Stimulated activated CD4-positive, alpha-beta T cell treated with anti-CD3 and anti-CD28 coated beads, TNF-alpha, amount 100 ng/mL, for 4 hours (primary cell): ENCODE data around the gene ABCG5.

Experiments
- DNase-seq, 3 experiments: peaks; one replicate each; pipeline ENCODE4 v3.0.0-alpha.2; 2020; ENCODE audit warnings: low read depth in 3 of 3

ABCG5 gene

DNA sequence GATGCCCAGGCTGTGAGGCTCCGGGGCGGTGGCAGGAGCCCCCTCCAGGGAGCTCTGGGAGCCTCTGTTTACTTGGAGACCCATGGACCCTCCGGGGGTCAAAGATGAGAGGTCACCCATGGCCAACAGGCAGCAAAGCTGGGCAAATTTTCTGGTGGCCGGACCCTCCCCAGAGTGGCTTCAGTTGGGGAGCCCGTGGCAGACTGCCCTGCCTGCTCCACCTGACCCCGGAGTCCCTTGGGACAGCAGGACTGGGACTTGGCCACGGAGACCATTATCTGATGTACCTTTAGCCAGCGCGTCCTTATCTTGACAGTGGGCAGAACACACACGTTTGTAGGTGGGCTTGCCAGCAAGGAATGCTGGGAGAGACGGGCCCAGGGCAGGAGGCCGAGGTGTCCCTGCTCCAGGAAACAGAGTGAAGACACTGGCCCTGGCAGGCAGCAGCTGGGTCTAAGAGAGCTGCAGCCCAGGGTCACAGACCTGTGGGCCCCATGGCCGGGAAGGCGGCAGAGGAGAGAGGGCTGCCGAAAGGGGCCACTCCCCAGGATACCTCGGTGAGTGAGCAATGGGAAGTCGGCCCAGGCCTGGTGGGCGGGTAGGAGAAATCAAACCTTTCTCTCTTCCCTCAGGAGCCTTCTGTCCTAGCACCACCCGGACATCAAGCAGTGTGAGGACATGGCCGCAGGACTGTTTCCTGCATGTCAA lies at the start of gene ABCG5, which contains the start of gene ABCG8:
TSS of gene ABCG5 (minus strand) at position 280 of the 708 bp plus-strand sequence. CDS start at position 120, 160 bp downstream.
TSS of gene ABCG8 (plus strand) at position 412 of the 708 bp plus-strand sequence. CDS start at position 495, 83 bp downstream.
- DNase-seq, result no peak

DNA sequence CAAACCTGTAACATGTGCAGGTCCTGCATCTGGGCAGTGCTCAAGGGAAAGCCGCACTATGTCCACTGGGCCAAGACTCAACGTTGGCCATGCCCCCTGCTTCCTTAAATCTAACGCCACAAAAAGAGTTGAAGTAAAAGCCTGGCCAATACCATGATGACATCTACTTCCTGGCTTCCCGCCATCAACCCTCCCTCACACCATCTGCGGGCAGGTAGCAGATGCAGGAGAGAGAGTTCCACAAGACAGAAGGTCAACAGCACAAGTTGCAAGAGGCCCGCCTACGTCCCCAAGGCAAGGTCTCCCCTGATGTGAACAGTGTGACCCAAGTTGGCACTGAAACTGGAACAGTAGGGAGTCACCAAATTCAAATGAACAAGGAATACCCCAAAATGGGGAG lies 48.5 kb upstream of the ABCG5 start:
- no peak for DNase-seq

DNA sequence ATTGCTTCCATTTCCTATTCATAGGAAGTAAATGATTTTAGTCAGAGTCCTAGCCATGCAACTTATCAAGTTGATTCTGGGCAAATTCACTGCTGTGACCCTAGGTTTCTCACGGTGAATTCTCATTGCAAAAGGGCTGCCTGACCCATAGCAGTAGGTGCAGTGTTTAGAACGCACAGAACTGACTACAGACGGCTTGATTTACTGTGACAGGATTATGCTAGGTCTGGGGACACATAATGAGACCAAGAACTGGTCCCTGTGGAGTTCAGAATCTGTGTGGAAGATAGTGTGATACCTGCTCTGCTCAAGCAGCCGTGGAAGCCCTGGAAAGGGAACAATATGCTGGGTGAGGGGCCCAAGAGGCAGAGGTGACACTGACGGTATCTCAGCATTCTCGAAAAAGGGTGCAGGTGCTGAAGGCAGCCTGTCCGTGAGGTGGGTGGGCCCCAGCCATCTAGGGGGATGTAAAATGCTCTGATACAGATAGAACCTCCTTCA lies 46.5 kb upstream of the ABCG5 start:
- no peak for DNase-seq

DNA sequence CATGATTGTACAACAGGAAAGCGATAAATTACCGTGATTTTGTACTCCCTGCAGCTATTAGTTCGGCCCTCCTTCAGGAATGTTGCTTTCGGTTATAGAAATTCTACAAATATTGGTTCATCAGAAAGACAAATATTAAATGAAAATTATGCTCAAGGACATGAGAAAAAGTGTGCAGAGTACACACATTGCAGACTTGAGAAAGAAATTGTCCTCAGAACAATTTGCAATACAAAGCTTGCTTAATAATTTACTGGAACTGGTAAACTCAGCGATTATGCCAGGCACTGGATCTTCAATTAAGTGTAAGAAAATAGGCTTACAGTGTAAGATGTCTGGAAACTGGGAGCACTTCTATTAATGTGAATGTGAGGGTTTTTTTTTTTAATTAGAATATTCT lies 46.0 kb upstream of the ABCG5 start:
- DNase-seq, result no peak

DNA sequence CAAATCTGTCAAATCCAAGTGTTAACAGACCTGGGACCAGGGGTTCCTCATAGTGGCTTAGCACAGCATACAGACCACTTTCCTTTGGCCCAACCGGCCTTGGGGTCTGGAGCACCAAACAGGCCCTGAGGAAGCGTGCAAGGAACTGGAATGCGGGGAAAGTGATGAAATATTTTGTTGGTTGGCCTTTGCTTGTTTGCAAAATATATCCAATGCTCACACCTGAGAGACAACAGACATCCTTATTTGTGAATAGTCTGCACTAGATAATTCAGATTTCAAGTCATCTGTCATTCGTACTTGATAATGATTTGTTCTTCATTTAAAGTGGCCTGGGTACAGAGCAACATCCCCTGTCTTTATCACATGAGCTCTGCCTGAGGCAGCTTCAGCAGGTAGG lies 43.7 kb upstream of the ABCG5 start:
- DNase-seq, result no peak

DNA sequence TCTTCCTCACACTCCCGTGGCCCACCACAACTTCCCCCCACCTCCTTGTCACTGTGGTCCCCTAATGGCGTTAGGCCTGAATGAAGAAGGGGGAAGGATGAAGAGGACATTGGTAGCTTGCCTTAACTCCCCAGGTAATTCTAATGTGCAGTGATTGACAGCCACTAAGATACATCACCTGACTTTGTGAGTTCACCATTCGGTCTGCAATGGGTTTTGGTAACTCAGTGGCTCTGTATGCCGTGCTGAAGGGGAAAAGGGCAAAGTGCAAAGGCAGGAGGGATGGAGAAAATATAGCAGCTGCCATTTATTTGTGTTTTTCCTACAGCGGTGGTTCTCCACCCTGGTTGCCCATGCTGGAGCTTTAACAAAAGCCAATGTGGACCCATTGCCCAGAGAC lies 42.3 kb upstream of the ABCG5 start:
- no peak for DNase-seq

DNA sequence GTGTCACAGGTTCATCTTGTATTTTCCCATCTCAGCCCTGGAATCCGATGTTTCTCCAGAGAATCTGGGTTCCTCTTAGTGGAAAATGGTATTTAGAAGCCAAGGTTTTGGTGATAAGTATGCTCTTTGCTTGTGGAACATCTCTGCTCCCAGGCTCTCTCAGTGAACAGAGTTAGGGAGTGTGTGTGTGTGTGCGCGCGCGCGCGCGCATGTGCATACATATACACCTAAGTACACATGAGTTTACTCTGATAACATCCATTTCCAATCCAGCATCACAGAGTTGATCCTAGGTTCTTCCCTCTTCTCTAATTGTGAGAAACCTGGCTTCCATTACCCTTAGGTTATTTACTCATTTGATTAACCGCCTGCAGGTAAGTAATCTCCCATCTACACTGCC lies 41.8 kb upstream of the ABCG5 start:
- DNase-seq, result no peak

DNA sequence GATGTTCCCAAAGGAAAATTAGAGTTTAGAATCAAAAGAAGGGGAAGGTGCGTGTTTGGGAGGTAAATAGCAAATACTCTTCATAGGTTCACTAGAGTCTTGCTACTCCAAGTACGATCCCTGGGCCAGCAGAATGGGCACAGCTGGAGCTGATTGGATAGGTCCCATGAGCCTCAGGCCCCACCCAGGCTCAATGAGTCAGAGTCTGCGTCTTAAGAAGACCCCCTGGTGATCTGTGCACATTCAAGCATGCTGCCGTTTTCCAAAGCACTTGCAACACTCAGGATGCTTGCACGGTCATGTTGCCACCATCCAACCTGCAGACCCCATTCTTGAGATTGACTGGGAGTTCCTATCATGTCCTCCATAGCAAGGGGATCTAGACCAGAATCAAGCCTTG lies 40.6 kb upstream of the ABCG5 start:
- DNase-seq, result no peak

DNA sequence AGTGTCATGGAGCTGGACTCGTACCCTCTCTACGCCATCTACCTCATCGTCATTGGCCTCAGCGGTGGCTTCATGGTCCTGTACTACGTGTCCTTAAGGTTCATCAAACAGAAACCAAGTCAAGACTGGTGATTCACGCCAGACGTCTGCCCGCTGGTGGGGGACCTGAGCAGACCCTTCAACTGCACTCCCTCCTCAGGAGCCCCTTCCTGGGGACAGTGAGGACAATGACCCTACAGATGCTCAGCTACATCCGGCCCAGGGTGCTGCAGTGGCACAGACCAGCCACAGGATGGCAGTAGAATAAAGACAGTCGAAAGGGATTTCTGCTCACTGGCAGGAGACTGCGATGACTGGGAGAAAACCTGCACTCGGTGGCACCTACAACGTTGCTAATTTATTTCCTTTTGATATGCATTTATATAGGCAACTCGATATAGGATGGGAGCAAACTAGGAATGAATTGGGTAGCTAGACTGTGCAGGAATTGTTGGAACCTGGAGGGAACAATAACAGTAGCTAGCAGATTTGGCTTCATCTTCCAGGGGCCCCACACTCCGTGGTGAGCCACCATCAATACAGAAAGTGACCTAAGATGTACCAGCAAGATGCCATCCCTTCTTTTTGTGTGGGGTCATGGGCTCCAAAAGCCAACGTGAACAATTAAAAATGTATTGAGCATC lies 39.3 kb upstream of the ABCG5 start:
- DNase-seq, result peak; percentile 19 to 36 (median 27)

DNA sequence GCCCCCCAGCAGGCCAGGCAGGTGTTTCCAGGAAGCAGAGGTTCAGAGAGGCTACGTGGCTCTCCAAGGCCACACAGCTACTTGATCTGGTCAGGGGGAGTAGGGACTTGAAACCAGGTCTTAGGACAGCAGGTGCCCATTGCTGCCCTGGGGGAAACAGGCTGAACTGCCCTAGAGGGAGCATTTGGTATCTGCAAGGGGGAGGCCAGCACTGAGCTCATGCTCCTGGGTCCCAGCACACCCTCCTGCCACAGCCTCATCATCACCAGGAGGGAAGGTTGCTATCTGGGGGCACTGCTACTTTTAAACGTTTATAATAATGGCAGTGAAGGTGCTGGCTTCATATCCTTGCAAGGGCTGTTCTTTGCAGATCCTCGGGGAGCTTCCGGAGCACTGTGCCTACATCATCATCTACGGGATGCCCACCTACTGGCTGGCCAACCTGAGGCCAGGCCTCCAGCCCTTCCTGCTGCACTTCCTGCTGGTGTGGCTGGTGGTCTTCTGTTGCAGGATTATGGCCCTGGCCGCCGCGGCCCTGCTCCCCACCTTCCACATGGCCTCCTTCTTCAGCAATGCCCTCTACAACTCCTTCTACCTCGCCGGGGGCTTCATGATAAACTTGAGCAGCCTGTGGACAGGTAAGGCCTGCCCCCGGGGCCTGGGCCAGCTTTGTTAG lies 36.3 kb upstream of the ABCG5 start:
- DNase-seq, result no peak

DNA sequence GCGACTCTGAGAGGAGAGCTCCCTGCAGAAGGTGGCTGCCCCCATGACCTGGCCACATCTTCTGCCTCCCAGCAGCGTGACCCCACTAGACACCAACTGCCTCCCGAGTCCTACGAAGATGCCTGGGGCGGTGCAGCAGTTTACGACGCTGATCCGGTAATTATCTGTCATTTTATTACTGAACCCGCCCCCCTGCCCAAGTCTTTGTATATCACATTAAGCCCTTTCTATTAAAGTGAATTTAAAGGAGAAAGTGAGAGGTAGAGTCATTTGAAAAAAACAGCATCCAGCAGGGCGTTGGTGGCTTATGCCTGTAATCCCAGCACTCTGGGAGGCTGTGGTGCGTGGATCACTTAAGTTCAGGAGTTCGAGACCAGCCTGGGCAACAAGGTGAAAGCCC lies 33.5 kb upstream of the ABCG5 start:
- no peak for DNase-seq

DNA sequence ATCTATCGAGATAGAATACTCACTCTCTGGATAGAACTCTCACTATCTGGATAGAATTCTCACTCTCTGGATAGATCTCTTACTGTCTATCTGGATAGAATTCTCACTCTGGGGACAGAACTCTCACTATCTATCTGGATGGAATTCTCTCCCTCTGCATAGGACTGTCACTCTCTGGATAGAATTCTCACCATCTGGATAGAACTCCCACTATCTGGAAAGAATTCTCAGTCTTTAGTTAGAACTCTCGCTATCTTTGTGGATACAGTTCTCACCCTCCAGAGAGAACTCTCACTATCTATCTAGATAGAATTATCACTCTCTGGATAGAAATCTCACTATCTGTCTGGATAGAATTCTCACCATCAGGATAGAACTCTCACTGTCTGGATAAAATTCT lies 16.7 kb upstream of the ABCG5 start:
- DNase-seq, result no peak

DNA sequence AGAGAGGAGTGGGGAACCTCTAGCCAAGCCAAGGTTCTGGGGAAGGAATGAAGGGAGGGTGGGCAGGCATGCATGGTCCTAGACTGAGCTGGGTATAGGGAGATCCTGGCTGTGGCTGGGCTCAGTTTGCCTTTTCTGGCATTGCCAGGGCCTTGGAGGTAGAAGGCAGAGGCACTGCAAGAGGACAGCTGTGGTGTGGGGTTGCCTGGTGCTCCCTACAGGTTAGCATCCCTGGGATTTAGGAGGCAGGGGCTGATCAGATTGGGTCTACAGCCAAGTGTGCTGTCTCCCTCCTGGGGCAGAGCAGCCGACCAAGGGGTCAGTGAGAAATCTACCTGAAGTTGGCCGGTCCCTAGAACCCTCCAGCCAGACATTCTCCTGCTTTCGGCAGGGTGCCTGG lies 16.0 kb upstream of the ABCG5 start:
- no peak for DNase-seq

DNA sequence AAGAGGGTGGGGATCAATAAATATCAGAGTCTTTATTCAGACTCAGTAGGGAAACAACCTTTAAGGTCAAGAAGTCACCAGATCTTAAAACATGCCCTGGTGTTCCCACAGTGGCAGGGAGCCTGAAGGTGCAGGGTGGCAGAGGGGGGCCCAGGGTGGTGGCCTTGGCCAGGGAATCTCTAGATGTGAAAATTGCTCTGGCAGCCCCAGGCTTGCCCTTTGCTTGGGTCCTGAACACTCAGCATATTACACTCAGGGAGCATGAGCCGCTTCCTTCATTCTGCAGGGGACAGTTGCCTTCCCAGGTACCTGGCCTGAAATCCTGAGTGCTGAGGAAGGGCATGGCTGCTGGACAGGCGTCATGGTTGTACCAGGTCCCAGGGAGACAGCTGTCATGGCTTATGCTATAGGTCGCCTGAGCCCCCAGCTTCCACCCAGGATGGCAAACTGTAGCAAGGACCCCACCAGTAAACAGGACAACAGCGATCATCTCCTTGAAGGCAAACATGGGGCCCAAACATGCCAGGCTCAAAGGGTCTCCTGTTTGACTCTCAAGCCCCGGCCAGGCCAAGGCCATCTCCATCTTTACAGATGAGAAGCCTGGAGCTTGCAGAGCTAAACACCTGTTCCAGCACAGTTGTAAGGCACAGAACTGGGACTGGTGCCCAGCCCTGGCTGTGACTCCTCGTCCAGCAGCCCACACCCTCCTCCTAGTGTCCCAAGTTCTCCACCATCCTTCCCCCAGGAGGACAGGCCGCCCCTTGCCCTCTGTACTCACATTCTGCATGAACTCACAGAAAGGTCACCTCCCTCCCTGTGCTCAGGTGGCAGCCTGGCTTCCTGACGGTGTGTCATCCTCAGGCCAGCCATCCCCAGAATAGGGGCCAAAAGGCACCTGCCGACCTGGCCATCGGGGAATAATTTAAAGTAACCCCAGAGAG lies 14.8 kb upstream of the ABCG5 start:
- DNase-seq, result no peak

DNA sequence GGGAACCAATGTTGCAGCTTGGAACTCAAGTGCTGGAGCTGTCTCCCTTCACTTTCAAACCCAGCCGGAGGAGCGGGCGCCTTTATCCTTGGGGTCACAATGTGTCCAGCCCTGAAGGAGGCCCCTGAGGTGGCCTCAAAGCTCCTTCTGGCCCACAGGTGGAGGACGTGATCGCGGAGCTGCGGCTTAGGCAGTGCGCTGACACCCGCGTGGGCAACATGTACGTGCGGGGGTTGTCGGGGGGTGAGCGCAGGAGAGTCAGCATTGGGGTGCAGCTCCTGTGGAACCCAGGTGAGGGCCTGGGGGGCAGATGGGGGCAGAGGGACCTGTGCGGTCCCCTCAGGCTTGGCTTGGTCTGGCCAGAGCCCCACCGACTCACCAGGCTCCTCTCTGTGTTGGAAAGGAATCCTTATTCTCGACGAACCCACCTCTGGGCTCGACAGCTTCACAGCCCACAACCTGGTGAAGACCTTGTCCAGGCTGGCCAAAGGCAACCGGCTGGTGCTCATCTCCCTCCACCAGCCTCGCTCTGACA lies 13.6 kb upstream of the ABCG5 start:
- no peak for DNase-seq

DNA sequence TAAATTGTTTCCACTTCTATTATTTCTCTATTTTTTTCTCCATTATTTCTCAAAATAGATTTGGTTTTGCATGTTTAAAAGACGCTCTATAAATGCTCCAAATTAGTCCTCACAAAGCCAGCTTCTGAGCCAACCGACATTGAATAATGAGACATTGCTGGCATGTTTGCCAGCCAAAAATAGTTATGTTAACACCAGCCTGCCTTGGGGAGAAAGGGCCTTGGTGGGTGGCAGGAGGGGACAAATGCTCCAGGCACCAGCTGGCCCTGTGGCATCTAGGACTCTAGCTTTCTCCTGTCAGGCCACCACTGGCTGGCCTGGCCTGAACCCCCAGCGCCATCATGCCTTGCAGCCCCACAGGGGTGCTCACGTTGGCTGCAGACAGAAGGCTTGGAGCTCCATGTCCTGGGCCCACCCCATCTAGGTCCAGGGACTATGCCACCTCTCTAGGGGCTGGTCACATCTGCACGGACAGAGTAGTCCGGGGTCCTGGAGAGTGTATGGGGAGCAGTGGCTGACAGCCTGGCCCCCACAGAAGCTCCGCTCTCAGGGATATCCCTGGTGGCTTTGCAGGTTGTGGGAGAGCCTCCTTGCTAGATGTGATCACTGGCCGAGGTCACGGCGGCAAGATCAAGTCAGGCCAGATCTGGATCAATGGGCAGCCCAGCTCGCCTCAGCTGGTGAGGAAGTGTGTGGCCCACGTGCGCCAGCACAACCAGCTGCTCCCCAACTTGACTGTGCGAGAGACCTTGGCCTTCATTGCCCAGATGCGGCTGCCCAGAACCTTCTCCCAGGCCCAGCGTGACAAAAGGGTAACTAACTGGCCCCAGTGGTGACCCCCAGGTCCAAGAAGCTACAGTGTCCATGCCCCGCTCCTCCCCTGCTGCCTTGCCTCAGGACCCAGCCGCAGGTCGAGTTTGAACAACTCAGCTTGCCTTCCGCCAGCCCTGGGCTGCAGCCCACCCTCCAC lies 12.7 kb upstream of the ABCG5 start:
- DNase-seq, result no peak

DNA sequence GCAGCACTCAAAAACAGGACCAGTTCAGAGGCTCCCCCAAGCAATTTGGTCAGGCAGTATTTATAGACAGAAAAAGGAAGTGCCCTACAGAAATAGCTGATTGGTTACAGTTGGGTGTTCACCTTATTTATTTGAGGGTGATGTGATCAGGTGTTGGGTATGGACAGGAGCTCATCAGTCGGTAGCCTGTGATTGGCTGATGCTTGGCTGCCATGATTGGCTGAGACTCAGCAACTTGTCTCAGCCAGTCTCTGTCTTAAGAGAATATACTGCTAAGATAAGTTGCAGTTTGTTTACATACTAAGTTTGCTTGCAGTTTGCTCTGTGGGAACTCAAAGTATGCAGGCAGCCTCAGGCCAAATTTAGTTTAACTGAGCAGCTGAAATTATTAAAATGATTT lies 9.6 kb upstream of the ABCG5 start:
- DNase-seq, result no peak

DNA sequence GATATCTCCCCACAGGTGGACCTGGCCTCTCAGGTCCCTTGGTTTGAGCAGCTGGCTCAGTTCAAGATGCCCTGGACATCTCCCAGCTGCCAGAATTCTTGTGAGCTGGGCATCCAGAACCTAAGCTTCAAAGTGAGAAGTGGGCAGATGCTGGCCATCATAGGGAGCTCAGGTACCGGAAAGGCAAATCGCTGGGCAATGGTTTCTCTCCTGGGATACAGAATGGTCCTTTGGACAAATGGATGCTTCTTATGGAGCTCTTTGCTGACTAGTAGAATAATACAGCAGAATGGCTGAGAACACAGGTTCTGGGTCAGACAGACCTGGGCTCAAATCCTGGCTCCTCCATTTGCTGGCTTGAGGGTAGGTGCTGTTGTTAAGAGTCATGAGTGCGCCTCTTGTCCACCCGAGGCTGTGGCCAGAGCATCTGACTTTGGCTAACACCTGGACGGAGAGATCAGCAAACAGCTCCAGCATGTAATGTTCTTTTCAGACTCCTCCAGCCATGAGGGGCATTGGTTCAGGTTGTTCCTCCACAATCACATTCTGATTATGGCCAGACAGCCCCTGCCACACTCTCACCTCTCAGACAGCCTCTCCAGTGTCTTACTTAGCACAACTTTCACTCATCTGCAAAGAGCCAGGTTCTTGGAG lies 7.6 kb upstream of the ABCG5 start:
- DNase-seq, result no peak

DNA sequence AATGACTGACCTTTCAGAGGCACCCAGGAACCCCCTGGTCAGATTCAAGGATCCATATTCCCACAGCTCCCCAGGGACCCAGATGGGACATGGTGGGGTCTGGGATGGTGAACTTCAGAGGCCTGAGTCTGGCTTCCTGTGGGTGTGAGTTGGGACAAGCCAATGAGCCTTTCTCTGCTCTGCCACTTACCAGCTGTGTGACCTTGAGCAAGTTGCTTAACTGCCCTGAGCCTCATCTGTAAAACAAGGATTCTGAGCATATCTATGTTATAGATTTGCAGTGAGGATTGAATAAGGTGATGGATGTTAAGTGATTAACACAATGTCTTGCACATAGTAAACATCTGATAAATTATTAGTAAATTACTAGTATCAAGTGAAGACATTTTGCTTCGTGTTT lies 6.5 kb upstream of the ABCG5 start:
- DNase-seq, result no peak

DNA sequence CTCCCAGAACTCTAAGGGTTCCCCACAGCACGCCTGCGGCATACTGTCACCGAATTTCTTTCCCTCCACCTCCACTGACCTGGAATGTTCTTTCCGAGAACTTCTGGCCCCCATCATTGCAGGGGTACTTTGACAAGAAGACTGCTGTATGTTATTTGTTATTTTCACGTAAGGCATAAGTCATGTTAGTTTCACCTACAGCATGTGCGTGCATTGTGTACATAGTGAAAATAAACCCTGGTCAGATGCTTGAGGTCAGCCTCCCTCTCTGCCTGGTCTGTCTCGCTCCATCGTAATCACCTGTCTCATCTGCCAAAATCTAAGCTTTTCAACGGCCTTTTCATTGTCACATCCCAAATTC lies 4.2 kb upstream of the ABCG5 start:
- no peak for DNase-seq
